HG03432 (cell line): Measurements from ENCODE around the gene IL22RA1.

Experiments used
- ATAC-seq: cut with Tn5 transposase; IDR thresholded peaks from one replicate; pipeline ENCODE4 v1.9.1; 2021; ENCODE audit warnings: mild to moderate bottlenecking, moderate library complexity; ENCODE audit not compliant: unreplicated experiment

Gene IL22RA1

GRCh38 chr1:24077278-24077978, 65.5 kb downstream of the IL22RA1 start:
- ATAC-seq: no peak

- no peak for ATAC-seq
These were observed 67.0 kb downstream of the IL22RA1 start for GRCh38 chr1:24075946-24076345.

DNA sequence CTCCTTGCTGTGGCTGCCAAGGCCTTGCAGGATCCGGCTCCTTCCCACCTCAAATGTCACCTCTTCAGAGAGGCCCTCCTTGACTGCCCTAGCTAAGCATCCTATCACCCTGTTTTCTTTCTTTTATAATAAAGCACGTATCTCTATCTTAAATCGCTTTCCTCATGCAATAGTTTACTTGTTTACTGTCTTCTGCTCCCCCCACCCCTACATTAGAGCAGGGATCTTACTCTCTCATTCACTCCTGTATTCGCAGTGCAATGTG, 67.4 kb downstream of the IL22RA1 start:
- ATAC-seq: no peak

GRCh38 chr1:24074817-24075589, 67.9 kb downstream of the IL22RA1 start:
- ATAC-seq: no peak

DNA sequence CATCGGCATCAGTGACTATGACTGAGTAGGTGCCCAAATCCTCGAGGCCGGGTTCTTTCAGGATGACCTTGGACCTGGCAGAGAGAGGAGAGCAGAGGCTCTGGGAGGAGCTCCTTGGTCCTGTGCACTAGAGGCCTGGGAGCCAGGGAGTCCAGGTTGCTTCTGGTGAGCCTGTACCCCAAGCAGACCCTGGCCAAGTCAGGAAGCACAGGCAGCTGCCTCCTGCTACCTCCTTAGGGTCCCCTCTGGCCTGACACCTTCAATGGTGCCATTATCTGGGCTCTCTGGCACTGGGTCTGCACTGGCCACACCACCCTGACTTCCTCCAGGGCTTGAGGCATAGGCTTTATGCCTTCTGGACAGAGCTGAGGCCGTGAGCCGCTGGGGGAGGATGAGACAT, 68.7 kb downstream of the IL22RA1 start:
- ATAC-seq: no peak

DNA sequence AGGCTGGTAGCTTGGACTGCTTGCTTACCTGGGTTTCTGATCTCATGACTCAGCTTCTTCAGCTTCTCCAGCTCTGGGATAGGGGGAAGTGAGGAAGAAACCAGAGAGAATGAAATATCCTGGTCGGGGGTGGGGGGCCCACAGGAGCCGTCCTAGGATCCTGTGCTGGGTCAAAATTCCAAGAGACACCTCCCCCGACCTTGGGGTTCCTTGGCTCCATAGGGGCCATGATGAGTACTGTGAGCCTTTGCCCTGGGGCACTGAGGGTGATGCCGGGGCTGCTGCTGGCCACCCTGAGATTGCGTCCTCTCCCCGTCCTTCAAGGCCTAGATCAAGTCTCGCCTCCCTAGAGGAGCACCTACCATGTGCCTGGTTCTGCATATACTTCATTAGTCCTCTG, 71.0 kb downstream of the IL22RA1 start:
- ATAC-seq: no peak

- no peak for ATAC-seq
These were observed 72.0 kb downstream of the IL22RA1 start for GRCh38 chr1:24070821-24071393.

- ATAC-seq: no peak
These were observed 73.1 kb downstream of the IL22RA1 start for GRCh38 chr1:24069817-24070216.
